ENCODE data around the gene ATAD3A. TPM values are rescaled to one million over a fixed set of nuclear protein-coding genes. Genes with fewer than 3 reads are reported as not detected.

ATAD3A gene
- total RNA-seq (2022; extraction: Qiagen RNA extraction) = 28.8 to 40.6 TPM (median 38.0 TPM) in 5 replicates

GRCh38 chr1:1511533-1512285, at the start of gene ATAD3A:
Gene ATAD3A (plus strand): TSS chr1:1512162. CDS start chr1:1512269, 107 bp downstream.

DNA sequence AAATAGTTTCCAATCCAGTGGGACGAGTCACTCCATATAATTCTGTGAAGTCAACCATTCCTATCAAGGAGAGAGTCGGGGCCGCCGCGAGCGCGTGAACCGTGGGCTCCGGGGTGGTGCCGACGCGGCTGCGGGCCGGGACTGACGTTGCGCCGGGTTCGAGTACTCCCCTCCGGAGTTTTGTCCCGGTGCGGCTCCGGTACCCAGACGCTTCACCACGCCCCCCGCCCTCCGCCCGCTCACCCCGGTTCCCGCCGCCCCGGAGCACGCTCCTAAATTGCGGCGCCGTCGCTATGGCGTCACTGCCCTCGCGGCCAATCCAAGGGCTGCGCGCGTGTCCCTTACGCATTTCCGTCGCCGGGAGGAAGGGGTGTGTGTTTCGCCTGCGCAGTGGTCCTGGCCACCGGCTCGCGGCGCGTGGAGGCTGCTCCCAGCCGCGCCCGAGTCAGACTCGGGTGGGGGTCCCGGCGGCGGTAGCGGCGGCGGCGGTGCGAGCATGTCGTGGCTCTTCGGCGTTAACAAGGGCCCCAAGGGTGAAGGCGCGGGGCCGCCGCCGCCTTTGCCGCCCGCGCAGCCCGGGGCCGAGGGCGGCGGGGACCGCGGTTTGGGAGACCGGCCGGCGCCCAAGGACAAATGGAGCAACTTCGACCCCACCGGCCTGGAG, 40.4 kb upstream of the ATAD3A start, which contains the start of gene ATAD3B:
TSS of gene ATAD3B (plus strand) at position 377 of the 664 bp plus-strand sequence. CDS start at position 497, 120 bp downstream.

DNA sequence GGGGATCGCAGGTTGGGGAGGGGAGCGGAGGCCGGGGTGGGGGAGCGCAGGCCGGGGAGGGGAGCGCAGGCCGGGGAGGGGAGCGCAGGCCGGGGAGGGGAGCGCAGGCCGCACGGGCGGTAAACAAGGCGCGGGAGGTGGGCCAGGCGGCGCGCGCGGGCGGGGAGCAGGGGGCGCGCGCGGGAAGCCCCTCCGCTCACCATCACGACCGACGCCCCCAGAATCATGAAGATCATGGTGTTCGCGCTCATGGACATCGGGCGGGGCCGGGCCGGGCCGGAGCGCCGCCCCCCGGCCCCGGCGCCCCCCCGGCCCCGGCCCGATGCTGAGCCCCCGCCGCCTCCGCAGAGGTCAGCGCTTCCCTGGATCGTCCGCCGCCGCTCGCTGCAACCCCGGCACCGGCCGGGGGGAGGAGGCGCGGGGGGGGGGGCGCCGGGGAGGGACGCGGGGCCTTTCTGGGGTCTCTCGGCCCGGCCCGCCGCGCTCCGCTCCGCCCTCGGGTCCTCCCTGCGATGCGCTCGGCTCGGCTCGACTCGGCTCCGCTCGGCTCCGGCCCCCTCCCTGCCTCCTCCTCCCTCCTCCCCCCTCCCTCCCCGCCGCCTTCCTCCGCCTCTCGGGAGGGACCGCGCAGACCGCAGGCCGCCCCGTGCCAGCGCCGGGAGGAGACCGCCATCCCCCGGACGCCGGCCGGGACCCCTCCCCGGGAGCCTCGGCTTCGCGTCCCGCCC, 28.3 kb downstream of the ATAD3A start, which contains the start of gene TMEM240:
TSS of gene TMEM240 (minus strand) at position 535 of the 728 bp plus-strand sequence. CDS start at position 257, 278 bp downstream.

GRCh38 chr1:1574721-1575537, 63.0 kb downstream of the ATAD3A start, which contains the start of gene SSU72:
Gene SSU72 (minus strand): TSS chr1:1574863. CDS start chr1:1574557, 306 bp downstream.

Other genes starting within 250 kb of the ATAD3A start
- 38.8 to 48.3 TPM (median 46.8 TPM) in 5 replicates for gene UBE2J2, start 238.3 kb upstream of the ATAD3A start, total RNA-seq (2022; extraction: Qiagen RNA extraction)
- gene SCNN1D, start 231.7 kb upstream of the ATAD3A start, total RNA-seq (2022; extraction: Qiagen RNA extraction) = 0.70 to 1.7 TPM (median 1.3 TPM) in 5 replicates
- gene ACAP3, start 204.2 kb upstream of the ATAD3A start, total RNA-seq (2022; extraction: Qiagen RNA extraction) = 10.6 to 21.4 TPM (median 20.6 TPM) in 5 replicates
- gene PUSL1, start 203.6 kb upstream of the ATAD3A start, total RNA-seq (2022; extraction: Qiagen RNA extraction) = 17.0 to 27.7 TPM (median 26.5 TPM) in 5 replicates
- gene INTS11, start 187.5 kb upstream of the ATAD3A start, total RNA-seq (2022; extraction: Qiagen RNA extraction) = 42.4 to 66.0 TPM (median 63.3 TPM) in 5 replicates
- gene CPTP, start 187.4 kb upstream of the ATAD3A start, total RNA-seq (2022; extraction: Qiagen RNA extraction) = 15.8 to 23.0 TPM (median 21.1 TPM) in 5 replicates
- gene TAS1R3, start 180.9 kb upstream of the ATAD3A start, total RNA-seq (2022; extraction: Qiagen RNA extraction) = 0.12 to 0.17 TPM (median 0.14 TPM) in 5 replicates
- 46.8 to 86.9 TPM (median 77.1 TPM) in 5 replicates for gene DVL1, start 162.7 kb upstream of the ATAD3A start, total RNA-seq (2022; extraction: Qiagen RNA extraction)
- gene MXRA8, start 153.6 kb upstream of the ATAD3A start, total RNA-seq (2022; extraction: Qiagen RNA extraction) = 0.07 to 0.29 TPM (median 0.27 TPM) in 5 replicates
- gene AURKAIP1, start 137.0 kb upstream of the ATAD3A start, total RNA-seq (2022; extraction: Qiagen RNA extraction) = 103 to 195 TPM (median 175 TPM) in 5 replicates
- 37.8 to 63.9 TPM (median 59.4 TPM) in 5 replicates for gene CCNL2, start 112.8 kb upstream of the ATAD3A start, total RNA-seq (2022; extraction: Qiagen RNA extraction)
- gene MRPL20, start 104.9 kb upstream of the ATAD3A start, total RNA-seq (2022; extraction: Qiagen RNA extraction) = 128 to 150 TPM (median 137 TPM) in 5 replicates
- 0.04 to 0.07 TPM (median 0.06 TPM) in 4 of 5 replicates, not detected in the other for gene ANKRD65, start 90.9 kb upstream of the ATAD3A start, total RNA-seq (2022; extraction: Qiagen RNA extraction)
- gene VWA1, start 76.5 kb upstream of the ATAD3A start, total RNA-seq (2022; extraction: Qiagen RNA extraction) = 4.1 to 18.3 TPM (median 15.7 TPM) in 5 replicates
- gene ATAD3C, start 62.5 kb upstream of the ATAD3A start, total RNA-seq (2022; extraction: Qiagen RNA extraction) = not detected in 5 replicates
- gene ATAD3B, start 40.4 kb upstream of the ATAD3A start, total RNA-seq (2022; extraction: Qiagen RNA extraction) = 1.2 to 3.5 TPM (median 3.1 TPM) in 5 replicates
- 0.37 to 0.80 TPM (median 0.47 TPM) in 5 replicates for gene TMEM240, start 28.5 kb downstream of the ATAD3A start, total RNA-seq (2022; extraction: Qiagen RNA extraction)
- 96.0 to 109 TPM (median 104 TPM) in 5 replicates for gene SSU72, start 62.7 kb downstream of the ATAD3A start, total RNA-seq (2022; extraction: Qiagen RNA extraction)
- 5.8 to 9.6 TPM (median 9.2 TPM) in 5 replicates for gene FNDC10, start 88.0 kb downstream of the ATAD3A start, total RNA-seq (2022; extraction: Qiagen RNA extraction)
- 10.5 to 23.6 TPM (median 21.4 TPM) in 5 replicates for gene MIB2, start 103.3 kb downstream of the ATAD3A start, total RNA-seq (2022; extraction: Qiagen RNA extraction)
- gene MMP23B, start 120.0 kb downstream of the ATAD3A start, total RNA-seq (2022; extraction: Qiagen RNA extraction) = 0.30 to 0.73 TPM (median 0.60 TPM) in 5 replicates
- gene CDK11B, start 146.8 kb downstream of the ATAD3A start, total RNA-seq (2022; extraction: Qiagen RNA extraction) = 24.4 to 27.5 TPM (median 27.0 TPM) in 5 replicates
- 10.0 to 14.5 TPM (median 12.6 TPM) in 5 replicates for gene SLC35E2B, start 180.6 kb downstream of the ATAD3A start, total RNA-seq (2022; extraction: Qiagen RNA extraction)
- 19.0 to 25.8 TPM (median 24.6 TPM) in 5 replicates for gene CDK11A, start 212.2 kb downstream of the ATAD3A start, total RNA-seq (2022; extraction: Qiagen RNA extraction)

Measured in A549 treated with CORT108297 at 1 μM for 4 hours (cell line).